Body of pancreas (tissue), 4 donors: ENCODE data around the gene TMEM14C. TPM values are rescaled to one million over a fixed set of nuclear protein-coding genes. Genes with fewer than 3 reads are reported as not detected.

Source experiments
- ATAC-seq: fragments of 150-250 bp; one replicate; pipeline ENCODE4 v1.9.1; 2016
- DNase-seq, 4 donors: peaks; one replicate each; pipeline ENCODE4 v3.0.0-alpha.2; 2019
- H3K27ac ChIP-seq, 4 donors: fragments of 200-600 bp; sonication (generic); 1 replicate in 3 of 4; 2 replicates in 1 of 4; pipeline versions ENCODE4 v1.5.1 to v1.6.1; 2016 to 2019; ENCODE audit warnings: mild to moderate bottlenecking in 1 of 4, mixed read lengths in 1 of 4, moderate library complexity in 1 of 4
- H3K27me3 ChIP-seq, 2 donors: fragments of 200-600 bp; sonication (generic); one replicate each; pipeline ENCODE4 v1.6.0; 2016; ENCODE audit warnings: mild to moderate bottlenecking in 1 of 2
- H3K36me3 ChIP-seq, 2 donors: fragments of 200-600 bp; sonication (generic); replicated peaks in 1 of 2; 2 replicates each; pipeline ENCODE4 v1.5.1; 2016; ENCODE audit warnings: low read depth in 2 of 2; ENCODE audit not compliant: insufficient read depth in 1 of 2
- H3K4me1 ChIP-seq: fragments of 200-600 bp; sonication (generic); one replicate; pipeline ENCODE4 v1.6.0; 2016
- H3K4me3 ChIP-seq, 2 donors: fragments of 200-600 bp; sonication (generic); 1 replicate in 1 of 2; 2 replicates in 1 of 2; pipeline ENCODE4 v1.5.1; 2016 to 2019
- H3K9me3 ChIP-seq, 3 donors: fragments of 200-600 bp; sonication (generic); 1 replicate in 2 of 3; 2 replicates in 1 of 3; pipeline ENCODE4 v1.5.1; 2016
- POLR2A ChIP-seq, 3 donors: fragments of 450-650 bp; IDR thresholded peaks; one replicate each; pipeline ENCODE4 v1.6.1; 2016; ENCODE audit warnings: antibody characterized with exemption in 3 of 3, mild to moderate bottlenecking in 2 of 3
- WGBS, 2 donors: methylation state at CpG; one replicate each; pipeline ENCODE4 v1.1.5; 2017; 5-methylcytosine and 5-hydroxymethylcytosine counted together
- intact Hi-C: fragments of 100-400 bp; cut with DNase I; formaldehyde crosslinking; loops from one replicate; pipeline ENCODE4 v1.15.1; 2023
- total RNA-seq, 2 donors: library from RNA; depleted of rRNA; stranded (reverse); fragments of >200 nt; gene quantifications; one replicate each; pipeline ENCODE4 v1.1.0, GENCODE V29; 2016
- TF ChIP-seq, protein P1 (sequence below), 7 experiments: fragments of 450-650 bp in 4 of 7; fragments of 200-600 bp in 3 of 7; sonication (generic) in 3 of 7; IDR thresholded peaks; one replicate each; pipeline ENCODE4 v1.5.1; 2016 to 2019; ENCODE audit warnings: antibody characterized with exemption in 7 of 7

The TMEM14C gene
- total RNA-seq, 2 donors from 2014 or later = 31.6 to 61.0 TPM

DNA sequence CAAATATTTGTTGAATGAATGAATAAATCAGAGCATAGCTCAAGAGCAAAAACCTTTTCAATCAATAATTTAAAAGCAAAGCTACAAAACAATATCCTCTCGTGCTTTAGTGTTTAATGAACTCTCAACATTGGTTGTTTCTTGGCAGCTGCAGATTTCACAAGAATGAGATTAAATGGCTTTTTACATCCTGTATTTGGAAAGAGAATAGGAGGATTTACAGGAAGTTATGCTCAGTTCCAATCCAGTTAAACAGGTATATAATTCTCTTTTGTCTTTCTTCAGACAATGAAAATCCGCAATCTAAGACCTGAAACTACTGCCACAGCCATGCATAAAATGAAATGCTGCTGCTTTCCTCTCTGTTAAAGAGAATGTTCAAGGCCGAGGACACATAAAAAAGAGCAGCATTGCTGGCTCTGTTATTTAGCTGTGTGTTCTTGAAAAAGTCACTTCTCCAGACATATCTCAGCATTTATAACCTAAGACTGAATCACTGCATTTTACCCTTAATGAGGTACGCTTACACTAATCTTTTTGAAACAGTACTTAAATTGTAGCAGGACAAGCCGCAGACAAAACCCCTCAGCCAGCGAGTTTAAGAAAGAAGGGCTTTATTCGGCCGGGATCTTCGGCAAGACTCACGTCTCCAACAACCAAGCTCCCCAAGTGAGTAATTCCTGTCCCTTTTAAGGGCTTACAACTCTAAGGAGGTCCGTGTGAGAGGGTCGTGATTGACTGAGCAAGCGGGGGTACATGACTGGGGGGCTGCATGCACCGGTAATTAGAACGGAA is 32.0 kb upstream of the TMEM14C start:
- DNase-seq (no peak), ATAC-seq (no peak)
- Histone ChIP-seq H3K9me3 (no peaks in the 10 kb centered on the region), H3K4me1 (peaks cover 16% of the 10 kb centered on the region), H3K27ac (peak overlapping the region in 1 of 4 donors; percentile 41), H3K27me3 (no peaks in the 10 kb centered on the region), H3K36me3 (no peaks in the 10 kb centered on the region), H3K4me3 (no peak overlapping the region)
- intact Hi-C loops = loop anchor here (10.0 kb wide), 1 partner anchor 54 kb away; the partner anchor contains the start of gene TMEM14B
- no peak for TF ChIP-seq POLR2A (IDR thresholded peaks at IDR 0.05)
- TF ChIP-seq, protein P1, sequence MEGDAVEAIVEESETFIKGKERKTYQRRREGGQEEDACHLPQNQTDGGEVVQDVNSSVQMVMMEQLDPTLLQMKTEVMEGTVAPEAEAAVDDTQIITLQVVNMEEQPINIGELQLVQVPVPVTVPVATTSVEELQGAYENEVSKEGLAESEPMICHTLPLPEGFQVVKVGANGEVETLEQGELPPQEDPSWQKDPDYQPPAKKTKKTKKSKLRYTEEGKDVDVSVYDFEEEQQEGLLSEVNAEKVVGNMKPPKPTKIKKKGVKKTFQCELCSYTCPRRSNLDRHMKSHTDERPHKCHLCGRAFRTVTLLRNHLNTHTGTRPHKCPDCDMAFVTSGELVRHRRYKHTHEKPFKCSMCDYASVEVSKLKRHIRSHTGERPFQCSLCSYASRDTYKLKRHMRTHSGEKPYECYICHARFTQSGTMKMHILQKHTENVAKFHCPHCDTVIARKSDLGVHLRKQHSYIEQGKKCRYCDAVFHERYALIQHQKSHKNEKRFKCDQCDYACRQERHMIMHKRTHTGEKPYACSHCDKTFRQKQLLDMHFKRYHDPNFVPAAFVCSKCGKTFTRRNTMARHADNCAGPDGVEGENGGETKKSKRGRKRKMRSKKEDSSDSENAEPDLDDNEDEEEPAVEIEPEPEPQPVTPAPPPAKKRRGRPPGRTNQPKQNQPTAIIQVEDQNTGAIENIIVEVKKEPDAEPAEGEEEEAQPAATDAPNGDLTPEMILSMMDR (IDR thresholded peaks at IDR 0.05) = no peak
- 44 to 48% methylated on average over 15 of the region's 15 CpGs for WGBS, 2 donors

DNA sequence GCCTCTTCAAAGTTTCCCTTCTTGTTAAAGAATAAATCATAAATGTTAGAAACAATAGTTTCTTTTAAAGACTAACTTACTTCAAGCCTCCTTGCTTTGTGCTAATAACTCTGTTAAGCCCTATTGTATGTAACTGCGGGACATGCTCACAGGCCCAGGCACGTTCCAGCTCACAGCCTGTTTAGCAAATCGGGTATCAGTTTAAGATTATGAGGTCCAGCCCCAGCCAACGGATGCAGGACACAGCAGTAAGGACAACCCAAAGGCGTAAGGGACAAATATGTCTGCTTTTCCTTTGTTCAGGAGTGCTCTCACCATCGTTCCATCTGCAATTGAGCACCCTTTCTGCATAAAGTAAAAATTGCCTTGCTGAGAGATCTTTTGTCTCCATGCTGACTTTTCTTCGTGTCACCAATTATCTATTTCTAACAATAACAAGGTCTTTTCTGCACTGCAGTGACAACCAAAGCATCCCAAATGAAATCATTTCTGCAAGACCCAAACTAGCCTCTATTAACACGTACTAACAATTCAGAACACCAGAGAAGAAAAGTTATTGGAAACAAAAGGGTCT is 29.8 kb upstream of the TMEM14C start:
- intact Hi-C loops = loop anchor here (10.0 kb wide), 1 partner anchor 52 kb away; the partner anchor contains the start of gene TMEM14B
- Histone ChIP-seq H3K4me1 (peaks cover 27% of the 10 kb centered on the region), H3K9me3 (no peaks in the 10 kb centered on the region), H3K27ac (no peak overlapping the region), H3K27me3 (no peaks in the 10 kb centered on the region), H3K4me3 (no peak overlapping the region), H3K36me3 (peaks cover 0 to 2% of the 10 kb centered on the region in 2 donors)
- ATAC-seq (no peak), DNase-seq (no peak)
- 89 to 92% methylated on average over 8 of the region's 8 CpGs for WGBS, 2 donors
- no peak for TF ChIP-seq POLR2A (IDR thresholded peaks at IDR 0.05)
- TF ChIP-seq, protein P1 (IDR thresholded peaks at IDR 0.05) = no peak

DNA sequence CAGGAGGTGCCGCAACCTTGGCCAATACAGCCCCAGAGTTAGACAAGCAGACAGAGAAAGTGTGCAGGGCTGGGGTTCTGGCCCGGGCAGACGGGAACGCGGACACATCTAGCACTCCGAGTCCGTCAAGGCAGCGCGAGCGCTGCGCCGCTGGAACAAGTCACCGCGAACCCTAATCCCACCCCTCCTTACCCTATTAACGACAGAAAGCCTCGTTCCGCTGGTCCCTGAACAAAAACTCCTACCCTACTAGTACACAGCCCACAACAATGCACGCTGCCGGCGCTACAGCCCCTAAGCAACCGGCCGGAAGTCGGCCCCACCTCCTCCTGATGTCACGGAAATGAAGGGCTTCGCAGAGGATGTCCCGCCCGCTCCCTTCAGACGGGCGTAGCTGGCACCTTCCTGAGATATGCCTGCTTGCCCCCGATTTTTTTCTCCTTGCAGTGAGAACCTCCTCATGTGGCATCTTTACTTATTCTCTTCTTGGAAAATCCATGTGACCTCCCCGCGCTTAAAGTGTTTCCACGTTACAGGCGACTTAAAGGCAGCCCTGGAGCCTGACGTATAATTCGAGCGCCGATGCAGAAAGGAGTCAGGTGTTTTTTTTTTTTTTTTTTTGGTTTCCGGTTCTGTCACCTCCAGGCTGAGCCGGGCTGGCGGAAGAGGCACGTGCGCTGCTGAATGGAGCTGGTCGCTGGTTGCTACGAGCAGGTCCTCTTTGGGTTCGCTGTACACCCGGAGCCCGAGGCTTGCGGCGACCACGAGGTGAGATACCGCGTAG is 28.4 kb upstream of the TMEM14C start, which contains the start of the genes C6orf52 and PAK1IP1:
TSS of gene C6orf52 (minus strand) at position 315 of the 784 bp plus-strand sequence. CDS start 7,066 bp downstream, outside the sequence.
TSS of gene PAK1IP1 (plus strand) at position 671 of the 784 bp plus-strand sequence. CDS start at position 685, 14 bp downstream.
- no peaks in the 10 kb centered on the region for H3K27me3 ChIP-seq
- TF ChIP-seq, protein P1 (IDR thresholded peaks at IDR 0.05) = peak in 1 of 7 experiments; percentile 3
- TF ChIP-seq POLR2A (IDR thresholded peaks at IDR 0.05) = peak; percentile 52 to 96 (median 94)
- intact Hi-C loops = loop anchor here (10.0 kb wide), 1 partner anchor 50 kb away; the partner anchor contains the start of gene TMEM14B
- H3K9me3 ChIP-seq = no peaks in the 10 kb centered on the region
- H3K27ac ChIP-seq = peak within 1 kb of the TSS; percentile 85 to 97 (median 92)
- peaks cover 0 to 4% of the 10 kb centered on the region in 2 donors for H3K36me3 ChIP-seq
- WGBS, 2 donors = 1% methylated on average over 49 to 53 of the region's 53 CpGs
- H3K4me1 ChIP-seq = peaks cover 27% of the 10 kb centered on the region
- DNase-seq = peak; percentile 91 to 94 (median 93)
- ATAC-seq = peak; percentile 99
- H3K4me3 ChIP-seq = peak within 1 kb of the TSS; percentile 64 to 73

DNA sequence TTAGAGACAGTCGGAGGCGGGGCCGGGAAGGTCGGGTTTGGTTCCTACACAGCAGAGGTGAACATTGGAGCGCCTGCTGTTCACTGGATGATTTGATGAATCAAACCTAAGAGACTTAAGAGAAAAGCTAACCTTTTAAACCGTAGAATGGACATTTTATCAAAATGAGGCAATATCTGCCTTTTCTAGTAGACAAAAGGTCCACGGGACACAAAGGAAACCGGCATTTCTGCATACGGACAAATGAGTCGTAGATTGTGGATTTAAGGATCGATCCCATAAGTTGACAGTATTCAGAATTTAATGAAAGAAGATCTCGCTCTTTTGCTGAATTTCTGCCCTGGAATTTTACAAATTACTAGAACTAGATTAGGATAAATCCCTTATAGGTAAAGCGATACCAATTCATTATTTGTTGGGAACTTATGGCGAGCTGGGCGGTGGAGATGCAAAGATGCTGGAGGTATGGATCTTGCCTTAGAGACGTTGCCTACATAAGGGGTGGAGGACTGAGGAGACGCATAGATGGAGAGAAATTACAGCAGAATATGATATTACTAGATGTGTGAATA is 27.7 kb upstream of the TMEM14C start:
- intact Hi-C loops = loop anchor here (10.0 kb wide), 1 partner anchor 50 kb away; the partner anchor contains the start of gene TMEM14B
- Histone ChIP-seq H3K9me3 (no peaks in the 10 kb centered on the region), H3K27me3 (no peaks in the 10 kb centered on the region), H3K4me3 (peak overlapping the region; percentile 21 to 64), H3K4me1 (peaks cover 27% of the 10 kb centered on the region), H3K27ac (peak overlapping the region; percentile 85 to 97 (median 92)), H3K36me3 (peaks cover 0 to 4% of the 10 kb centered on the region in 2 donors)
- ATAC-seq = no peak
- no peak for TF ChIP-seq POLR2A (IDR thresholded peaks at IDR 0.05)
- TF ChIP-seq, protein P1 (IDR thresholded peaks at IDR 0.05) = no peak
- DNase-seq = no peak
- WGBS, 2 donors = 0 to 1% methylated on average over 17 of the region's 17 CpGs
